ENCODE data around the gene KCNMB3.

KCNMB3 gene

GRCh38 chr3:179196098-179196497, 54.8 kb downstream of the KCNMB3 start:
- DNase-seq (ENCODE audit: low read depth): no peak

GRCh38 chr3:179194931-179195330, 56.0 kb downstream of the KCNMB3 start:
- DNase-seq (ENCODE audit: low read depth): no peak
